Measurements from ENCODE around the gene NAA60.

NAA60 gene

GRCh38 chr16:3532741-3533140 lies 89.3 kb downstream of the NAA60 start:
- ATAC-seq (replicated peaks) (no peak), DNase-seq (no peak)
- no peak overlapping the region for H3K4me3 Mint-ChIP-seq
- H3K9me3 Mint-ChIP-seq, result no peaks in the 10 kb centered on the region
- H3K36me3 Mint-ChIP-seq (ENCODE audit: insufficient read depth), result peaks cover 18% of the 10 kb centered on the region
- H3K27ac Mint-ChIP-seq, result peak overlapping the region in 1 of 2 donors; percentile 77
- peaks cover 16 to 18% of the 10 kb centered on the region in 2 donors for H3K4me1 Mint-ChIP-seq (ENCODE audit: low read depth in 2 of 2)
- no peaks in the 10 kb centered on the region for H3K27me3 Mint-ChIP-seq

- H3K36me3 Mint-ChIP-seq (ENCODE audit: insufficient read depth), result peaks cover 19% of the 10 kb centered on the region
- DNase-seq (no peak), ATAC-seq (replicated peaks) (no peak)
- no peak overlapping the region for H3K4me3 Mint-ChIP-seq
- no peaks in the 10 kb centered on the region for H3K9me3 Mint-ChIP-seq
- peaks cover 11 to 18% of the 10 kb centered on the region in 2 donors for H3K4me1 Mint-ChIP-seq (ENCODE audit: low read depth in 2 of 2)
- H3K27me3 Mint-ChIP-seq, result no peaks in the 10 kb centered on the region
- peak overlapping the region; percentile 81 to 84 for H3K27ac Mint-ChIP-seq
Measured at GRCh38 chr16:3534126-3534525, 90.6 kb downstream of the NAA60 start.

DNA sequence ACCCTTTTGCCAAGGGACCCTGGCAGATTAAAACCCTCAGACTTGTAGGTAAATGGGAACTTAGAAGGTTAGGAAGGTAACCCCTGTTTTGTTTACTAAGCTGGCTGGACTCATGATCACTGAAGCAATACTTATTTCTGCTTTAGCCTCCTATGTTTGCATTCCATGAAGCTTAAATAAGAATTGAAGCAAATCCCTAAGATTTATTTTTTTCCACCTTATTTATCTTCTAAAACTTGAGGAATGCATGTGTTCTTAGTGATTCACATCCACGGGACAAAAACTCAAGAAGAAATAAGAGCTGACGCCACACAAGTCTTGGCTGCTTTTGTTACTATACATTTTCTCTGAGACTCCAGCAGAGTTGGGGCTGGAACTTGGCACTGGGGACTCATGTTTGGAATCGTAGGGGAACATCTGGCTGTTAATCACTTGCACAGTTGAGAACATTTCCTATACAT lies 92.8 kb downstream of the NAA60 start:
- H3K9me3 Mint-ChIP-seq, result no peaks in the 10 kb centered on the region
- peak overlapping the region; percentile 81 to 84 for H3K27ac Mint-ChIP-seq
- H3K4me1 Mint-ChIP-seq (ENCODE audit: low read depth in 2 of 2), result peaks cover 11 to 18% of the 10 kb centered on the region in 2 donors
- peaks cover 33% of the 10 kb centered on the region for H3K36me3 Mint-ChIP-seq (ENCODE audit: insufficient read depth)
- ATAC-seq (replicated peaks) (no peak), DNase-seq (no peak)
- no peak overlapping the region for H3K4me3 Mint-ChIP-seq
- no peaks in the 10 kb centered on the region for H3K27me3 Mint-ChIP-seq

All from effector memory CD8-positive, alpha-beta T cell (primary cell).